GM21723 (cell line): ENCODE measurements around the gene CD27.
A peak's percentile ranks its signal among the peaks of the same experiment; 100 is the strongest.
"Not testable (repeated sequence)": the region's sequence is repeated elsewhere in the genome, so short reads cannot be mapped to it uniquely, and the experiment has no call there.

ENCODE experiments used
- ATAC-seq: cut with Tn5 transposase; IDR thresholded peaks from one replicate; pipeline ENCODE4 v1.9.1; 2021; ENCODE audit warnings: mild to moderate bottlenecking, moderate library complexity; ENCODE audit not compliant: unreplicated experiment

The CD27 gene

GRCh38 chr12:6444704-6445688, at the start of gene CD27:
Gene CD27 (plus strand): TSS chr12:6444955. CDS start chr12:6445096, 141 bp downstream.
- ATAC-seq, result no peak

- no peak for ATAC-seq
Observed at GRCh38 chr12:6396031-6396430, 48.7 kb upstream of the CD27 start.

- no peak for ATAC-seq
Observed at GRCh38 chr12:6399884-6400644, 44.7 kb upstream of the CD27 start.

- no peak for ATAC-seq
Observed at GRCh38 chr12:6404390-6404789, 40.4 kb upstream of the CD27 start.

- no peak for ATAC-seq
Observed at GRCh38 chr12:6405963-6406362, 38.8 kb upstream of the CD27 start.

GRCh38 chr12:6407236-6407954, 37.4 kb upstream of the CD27 start:
- ATAC-seq, result no peak

GRCh38 chr12:6416596-6416995, 28.2 kb upstream of the CD27 start:
- ATAC-seq, result no peak

DNA sequence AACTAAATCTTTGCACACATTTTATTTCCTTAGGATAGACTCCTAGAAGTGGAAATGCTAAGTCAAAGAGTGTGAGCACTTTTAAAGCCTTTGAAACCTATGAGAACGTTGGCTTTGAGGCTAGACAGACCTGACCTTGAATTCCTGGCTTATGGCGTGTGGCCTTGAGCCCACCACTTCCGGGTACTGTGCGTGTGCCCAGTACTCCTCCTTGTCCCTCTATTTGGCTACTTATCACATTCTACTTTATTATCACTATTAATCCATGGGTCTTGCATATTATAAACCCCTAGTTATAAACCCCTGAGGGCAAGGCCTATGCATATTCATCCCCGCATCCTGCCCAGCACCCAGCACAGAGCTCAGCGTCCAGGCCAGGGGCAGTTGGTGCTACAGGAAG, 26.0 kb upstream of the CD27 start:
- ATAC-seq, result no peak

- ATAC-seq, result no peak
Observed at GRCh38 chr12:6420364-6420763, 24.4 kb upstream of the CD27 start.

GRCh38 chr12:6423267-6424007, 21.3 kb upstream of the CD27 start:
- ATAC-seq, result peak; percentile 37

DNA sequence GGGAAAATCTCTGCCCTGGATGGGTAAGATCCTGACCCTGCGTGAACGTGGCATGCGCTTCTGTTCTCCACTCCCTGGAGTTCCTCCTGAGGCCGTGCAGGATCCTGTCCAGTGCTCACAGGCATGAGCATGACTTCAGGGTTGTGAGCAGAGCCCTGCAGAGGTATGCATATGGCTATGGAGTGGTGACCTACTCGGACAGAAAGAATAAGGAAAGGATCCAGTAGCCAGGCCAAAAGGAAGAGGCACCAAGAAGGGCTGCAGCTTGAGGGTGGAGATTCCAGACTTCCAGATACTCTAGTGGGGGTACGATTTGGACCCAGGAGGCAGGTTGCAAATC, 20.8 kb upstream of the CD27 start:
- ATAC-seq, result no peak

DNA sequence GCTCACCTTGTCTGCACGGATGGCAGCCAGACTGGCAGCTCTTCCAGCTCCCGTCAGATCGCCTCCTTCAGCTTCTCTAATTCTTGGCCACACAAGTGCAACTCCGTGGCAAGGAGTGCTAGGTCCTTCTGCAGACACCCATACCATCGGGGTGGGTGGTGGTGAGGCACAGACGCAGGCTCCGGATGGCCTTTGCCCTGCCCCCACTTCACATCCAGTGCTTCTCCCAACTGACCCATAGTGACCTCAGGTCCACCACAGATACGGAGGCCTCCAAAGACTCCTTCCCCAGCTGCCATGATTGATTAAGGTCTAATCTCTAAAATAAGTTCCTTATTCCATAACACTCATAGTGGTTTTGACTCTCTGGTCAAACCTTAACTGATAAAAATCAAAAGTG, 19.9 kb upstream of the CD27 start:
- no peak for ATAC-seq

GRCh38 chr12:6425590-6426531, 18.9 kb upstream of the CD27 start:
- no peak for ATAC-seq

DNA sequence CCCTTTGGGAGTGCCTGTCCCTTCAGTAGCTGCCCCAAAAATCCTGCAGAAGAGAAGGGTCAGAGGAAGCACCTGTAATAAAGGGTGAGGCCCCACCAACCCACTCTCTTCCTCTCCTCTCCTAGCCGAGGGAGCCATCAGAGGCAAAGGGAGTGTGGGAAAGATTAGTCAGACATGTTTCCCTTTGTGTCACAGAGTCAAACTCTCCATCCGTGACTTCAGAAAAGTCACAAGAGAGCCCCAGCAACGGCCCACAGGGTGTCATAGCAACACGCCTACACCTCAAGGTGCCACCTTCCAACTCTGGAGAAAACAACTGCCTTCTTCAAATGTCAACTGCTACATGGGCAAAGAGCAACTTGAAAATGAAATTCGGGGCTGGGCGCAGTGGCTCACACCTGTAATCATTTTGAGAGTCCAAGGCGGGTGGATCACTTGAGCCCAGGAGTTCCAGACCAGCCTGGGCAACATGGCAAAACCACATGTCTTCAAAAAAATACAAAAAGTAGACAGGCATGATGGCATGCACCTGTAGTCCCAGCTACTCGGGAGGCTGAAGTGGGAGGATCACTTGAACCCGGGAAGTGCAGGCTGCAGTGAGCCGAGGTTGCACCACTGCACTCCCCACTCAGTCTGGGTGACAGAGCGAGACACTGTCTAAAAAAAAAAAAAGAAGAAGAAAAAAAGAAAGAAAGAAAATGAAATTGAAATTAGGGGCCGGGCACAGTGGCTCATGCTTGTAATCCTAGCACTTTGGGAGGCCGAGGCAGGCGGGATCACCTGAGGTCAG, 17.7 kb upstream of the CD27 start:
- ATAC-seq, result peak; percentile 63

DNA sequence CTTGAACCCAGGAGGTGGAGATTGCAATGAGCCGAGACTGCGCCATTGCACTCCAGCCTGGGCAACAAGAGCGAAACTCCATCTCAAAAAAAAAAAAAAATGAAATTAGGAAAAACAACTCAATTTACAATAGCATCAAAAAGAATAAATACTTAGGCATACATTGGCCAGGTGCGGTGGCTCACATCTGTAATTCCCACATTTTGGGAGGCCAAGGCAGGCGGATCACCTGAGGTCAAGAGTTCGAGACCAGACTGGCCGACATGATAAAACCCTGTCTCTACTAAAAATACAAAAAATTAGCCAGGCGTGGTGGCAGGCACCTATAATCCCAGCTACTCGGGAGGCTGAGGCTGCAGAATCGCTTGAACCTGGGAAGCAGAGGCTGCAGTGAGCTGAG, 17.0 kb upstream of the CD27 start:
- not testable (repeated sequence) for ATAC-seq

GRCh38 chr12:6428326-6428725, 16.4 kb upstream of the CD27 start:
- ATAC-seq, result no peak

GRCh38 chr12:6430124-6430989, 14.4 kb upstream of the CD27 start:
- ATAC-seq, result no peak

- no peak for ATAC-seq
Observed at GRCh38 chr12:6432991-6433390, 11.8 kb upstream of the CD27 start.
